Smooth muscle cell (in vitro differentiated cells): ENCODE results near the gene TSPAN17. TPM values are rescaled to one million over a fixed set of nuclear protein-coding genes. Genes with fewer than 3 reads are reported as not detected.

Source experiments
- DNase-seq: peaks from one replicate; lab custom pipeline; 2025; ENCODE audit not compliant: unreplicated experiment; lab: John Stamatoyannopoulos, UW
- H2AFZ ChIP-seq: fragments of 200-600 bp; sonication (generic); 2 replicates; pipeline ENCODE4 v1.6.0; 2016; ENCODE audit warnings: antibody characterized with exemption, low read depth, mild to moderate bottlenecking
- H3F3A ChIP-seq: fragments of 200-600 bp; sonication (generic); 2 replicates; pipeline ENCODE4 v1.6.0; 2017; ENCODE audit warnings: antibody characterized with exemption, low read depth
- H3K27ac ChIP-seq: fragments of 200-600 bp; sonication (generic); 2 replicates; pipeline ENCODE4 v1.5.1; 2016; ENCODE audit warnings: low read depth, mild to moderate bottlenecking
- H3K27me3 ChIP-seq: fragments of 200-600 bp; sonication (generic); 2 replicates; pipeline ENCODE4 v1.6.1; 2016; ENCODE audit warnings: low read depth, mild to moderate bottlenecking
- H3K36me3 ChIP-seq: fragments of 200-600 bp; sonication (generic); 2 replicates; pipeline ENCODE4 v1.5.1; 2016; ENCODE audit warnings: low read depth
- H3K4me1 ChIP-seq: fragments of 200-600 bp; sonication (generic); 2 replicates; pipeline ENCODE4 v1.5.1; 2016; ENCODE audit warnings: low read depth
- H3K4me2 ChIP-seq: fragments of 200-600 bp; sonication (generic); 2 replicates; pipeline ENCODE4 v1.6.0; 2016; ENCODE audit warnings: mild to moderate bottlenecking
- H3K4me3 ChIP-seq: fragments of 200-600 bp; sonication (generic); 2 replicates; pipeline ENCODE4 v1.5.1; 2016; ENCODE audit warnings: mild to moderate bottlenecking
- H3K79me2 ChIP-seq: fragments of 200-600 bp; sonication (generic); 2 replicates; pipeline ENCODE4 v1.6.0; 2016; ENCODE audit warnings: low read depth, mild to moderate bottlenecking
- H3K9ac ChIP-seq: fragments of 200-600 bp; sonication (generic); 2 replicates; pipeline ENCODE4 v1.6.0; 2016; ENCODE audit warnings: low read depth
- H3K9me3 ChIP-seq: fragments of 200-600 bp; sonication (generic); replicated peaks from 2 replicates; pipeline ENCODE4 v1.5.1; 2016; ENCODE audit warnings: low read depth
- H4K20me1 ChIP-seq: fragments of 200-600 bp; sonication (generic); 2 replicates; pipeline ENCODE4 v1.6.0; 2016; ENCODE audit warnings: low read depth
- CTCF ChIP-seq: fragments of 200-600 bp; sonication (generic); IDR thresholded peaks from 2 replicates; pipeline ENCODE4 v1.5.1; 2017; ENCODE audit warnings: borderline replicate concordance, mild to moderate bottlenecking, antibody characterized with exemption; ENCODE audit not compliant: insufficient read depth, poor library complexity, severe bottlenecking
- WGBS: methylation state at CpG from one replicate; pipeline ENCODE4 v1.1.7; 2016; ENCODE audit warnings: low lambda C conversion rate; 5-methylcytosine and 5-hydroxymethylcytosine counted together
- polyA plus RNA-seq: library from polyadenylated mRNA; unstranded; fragments of >200 nt; fragmentation: Nextera tagmentation; extraction: Ambion mirVana; gene quantifications from 2 replicates; pipeline ENCODE4 v1.2.1, GENCODE V29; 2016
- total RNA-seq: library from RNA; depleted of rRNA; stranded (reverse); fragments of >200 nt; gene quantifications from 2 replicates; pipeline ENCODE4 v1.2.3, GENCODE V29; 2014

Gene TSPAN17
- total and polyA plus RNA-seq, 2 experiments from 2014 or later, result 29.7 to 31.0 TPM

DNA sequence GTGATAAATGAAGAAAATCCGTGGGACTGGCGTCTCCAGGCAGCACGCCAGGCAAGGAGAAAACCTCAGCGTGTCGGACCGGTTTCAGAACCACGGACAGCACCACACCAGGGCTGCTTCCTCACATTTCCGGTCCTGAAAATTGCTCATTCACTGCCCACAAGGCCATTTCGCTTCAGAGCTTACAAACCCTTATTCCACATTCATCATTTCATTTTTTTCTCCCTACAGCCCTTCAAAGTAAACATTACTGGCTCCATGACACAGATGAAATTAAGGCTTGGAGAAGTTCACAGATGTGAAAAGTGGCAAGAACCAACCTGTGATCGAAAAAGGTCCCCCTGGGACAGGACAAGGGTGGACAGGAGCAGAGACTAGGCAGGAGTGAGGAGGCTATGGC lies 35.8 kb upstream of the TSPAN17 start:
- no peaks in the 10 kb centered on the region for H4K20me1 ChIP-seq
- H3K27me3 ChIP-seq, result peaks cover 6% of the 10 kb centered on the region
- no peak overlapping the region for H2AFZ ChIP-seq
- no peaks in the 10 kb centered on the region for H3K79me2 ChIP-seq
- H3K4me2 ChIP-seq, result no peak overlapping the region
- H3K36me3 ChIP-seq, result no peaks in the 10 kb centered on the region
- H3F3A ChIP-seq, result peaks cover 3% of the 10 kb centered on the region
- no peak for TF ChIP-seq CTCF
- no peak overlapping the region for H3K4me3 ChIP-seq
- no peak overlapping the region for H3K27ac ChIP-seq
- peak; percentile 51 for DNase-seq
- H3K9ac ChIP-seq, result no peak overlapping the region
- 34% methylated on average over 4 of the region's 10 CpGs for WGBS
- no peaks in the 10 kb centered on the region for H3K9me3 ChIP-seq
- H3K4me1 ChIP-seq, result no peaks in the 10 kb centered on the region

- WGBS, result 94% methylated on average over 6 of the region's 6 CpGs
- no peak overlapping the region for H2AFZ ChIP-seq
- no peak for DNase-seq
- no peak overlapping the region for H3K4me2 ChIP-seq
- H3K4me1 ChIP-seq, result no peaks in the 10 kb centered on the region
- H3K4me3 ChIP-seq, result no peak overlapping the region
- peaks cover 12% of the 10 kb centered on the region for H3K27me3 ChIP-seq
- H4K20me1 ChIP-seq, result no peaks in the 10 kb centered on the region
- no peak overlapping the region for H3K9ac ChIP-seq
- no peaks in the 10 kb centered on the region for H3K79me2 ChIP-seq
- H3K36me3 ChIP-seq, result no peaks in the 10 kb centered on the region
- H3F3A ChIP-seq, result peaks cover 3% of the 10 kb centered on the region
- no peak for TF ChIP-seq CTCF
- no peaks in the 10 kb centered on the region for H3K9me3 ChIP-seq
- H3K27ac ChIP-seq, result no peak overlapping the region
These were observed 35.3 kb upstream of the TSPAN17 start for GRCh38 chr5:176612008-176612407.

GRCh38 chr5:176612855-176613254 lies 34.4 kb upstream of the TSPAN17 start:
- Histone ChIP-seq H3K4me3 (no peak overlapping the region), H3K36me3 (no peaks in the 10 kb centered on the region), H3K27ac (no peak overlapping the region), H3K4me1 (no peaks in the 10 kb centered on the region), H3K9ac (no peak overlapping the region), H3K27me3 (peaks cover 21% of the 10 kb centered on the region), H3F3A (peaks cover 3% of the 10 kb centered on the region), H3K9me3 (no peaks in the 10 kb centered on the region), H2AFZ (no peak overlapping the region), H4K20me1 (no peaks in the 10 kb centered on the region), H3K4me2 (no peak overlapping the region), H3K79me2 (no peaks in the 10 kb centered on the region)
- DNase-seq, result no peak
- no peak for TF ChIP-seq CTCF
- WGBS, result 74% methylated on average over 2 of the region's 2 CpGs

DNA sequence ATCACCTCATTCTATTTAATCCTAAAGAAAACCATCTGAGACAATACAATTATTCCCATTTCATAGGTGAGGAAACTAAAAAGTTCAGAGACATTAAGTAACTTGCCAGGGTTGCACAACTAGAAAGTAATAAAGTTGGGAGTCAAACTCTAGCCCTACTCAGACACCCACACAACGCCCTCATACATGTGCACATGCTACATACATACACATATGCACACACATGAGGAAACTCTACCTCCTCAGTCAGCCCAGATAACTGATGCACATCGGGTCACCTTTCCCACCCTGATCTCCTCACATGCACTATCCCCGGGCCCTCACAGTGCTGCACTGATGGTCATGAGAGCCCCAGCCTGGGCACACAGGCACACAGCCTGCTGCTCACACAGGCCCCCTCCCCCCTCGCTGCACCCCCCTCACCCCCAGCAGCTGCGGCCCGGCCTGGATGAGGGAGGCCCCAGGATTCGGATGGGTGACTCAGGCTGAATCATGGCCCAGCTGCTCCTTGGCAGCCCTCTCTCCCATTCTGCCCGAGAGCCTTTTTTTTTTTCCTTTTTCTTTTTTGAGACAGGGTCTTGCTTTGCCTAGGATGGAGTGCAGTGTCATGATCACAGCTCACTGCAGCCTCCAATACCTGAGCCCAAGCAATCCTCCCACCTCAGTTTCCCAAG lies 32.3 kb upstream of the TSPAN17 start:
- Histone ChIP-seq H3K27me3 (peaks cover 38% of the 10 kb centered on the region), H3F3A (peaks cover 3% of the 10 kb centered on the region), H3K9ac (no peak overlapping the region), H3K36me3 (no peaks in the 10 kb centered on the region), H3K4me2 (peak overlapping the region; percentile 65), H3K4me1 (peaks cover 6% of the 10 kb centered on the region), H3K79me2 (no peaks in the 10 kb centered on the region), H2AFZ (no peak overlapping the region), H3K27ac (no peak overlapping the region), H3K4me3 (no peak overlapping the region), H4K20me1 (no peaks in the 10 kb centered on the region), H3K9me3 (no peaks in the 10 kb centered on the region)
- no peak for TF ChIP-seq CTCF
- no peak for DNase-seq
- WGBS, result 38% methylated on average over 8 of the region's 8 CpGs
